ENCODE measurements around the gene ZNF445. TPM values are rescaled to one million over a fixed set of nuclear protein-coding genes. Genes with fewer than 3 reads are reported as not detected.

Gene ZNF445
- total and polyA plus RNA-seq, 9 of the 15 experiments (the other 6 are each of a cell fraction or from before 2014, with no cell fraction given): 1.2 to 26.9 (median 10.6) TPM

DNA sequence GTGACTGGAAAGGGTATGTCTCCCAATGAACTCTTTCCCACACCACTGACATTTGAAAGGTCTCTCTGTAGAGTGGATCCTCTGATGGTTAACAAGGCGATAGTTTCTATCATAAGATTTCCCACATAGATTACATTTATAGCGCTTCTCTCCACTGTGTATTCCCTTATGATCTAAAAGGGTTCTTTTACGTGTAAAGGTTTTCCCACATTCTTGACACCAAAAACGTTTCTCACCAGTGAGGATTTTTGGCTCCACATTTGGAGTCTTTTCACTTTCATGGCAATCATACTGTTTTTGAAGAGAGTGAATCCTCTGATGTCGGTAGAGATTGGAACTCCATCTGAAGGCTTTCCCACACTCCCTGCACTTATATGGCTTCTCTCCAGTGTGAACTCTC lies 30.5 kb downstream of the ZNF445 start:
- TF ChIP-seq ZBTB17 (CRISPR knock-in tag; IDR thresholded peaks at IDR 0.05) (no peak), ZNF445 (CRISPR knock-in tag; IDR thresholded peaks at IDR 0.05; ENCODE audit: low read depth) (peak; percentile 93), CBX5 (IDR thresholded peaks at IDR 0.05; ENCODE audit: borderline replicate concordance, low read depth) (0 out of 2 replicates have a peak, but pooled peaks have one; percentile 15), TEAD4 (IDR thresholded peaks at IDR 0.05; ENCODE audit: low read length) (peak; percentile 15; the same call in 1 of the 2 replicates), TEAD4 (CRISPR knock-in tag; IDR thresholded peaks at IDR 0.05; ENCODE audit: borderline replicate concordance) (no peak), TGIF2 (CRISPR knock-in tag; IDR thresholded peaks at IDR 0.05) (no peak), PCBP2 (IDR thresholded peaks at IDR 0.05; ENCODE audit: low read depth, low read length, poor library complexity, severe bottlenecking) (no peak), MCM7 (IDR thresholded peaks at IDR 0.05) (no peak), ZNF75A (CRISPR knock-in tag; IDR thresholded peaks at IDR 0.05) (peak; percentile 99), TCF7L2 (IDR thresholded peaks at IDR 0.05; ENCODE audit: low read depth, low read length) (no peak), CBX3 (IDR thresholded peaks at IDR 0.05; ENCODE audit: borderline replicate concordance in 1 of 2, low read length in 2 of 2) (peak in 1 of 2 experiments; percentile 78; a peak in 1 of 3 replicates), MAFK (IDR thresholded peaks at IDR 0.05; ENCODE audit: low read length) (no peak)
- TF ChIP-seq, protein P1, sequence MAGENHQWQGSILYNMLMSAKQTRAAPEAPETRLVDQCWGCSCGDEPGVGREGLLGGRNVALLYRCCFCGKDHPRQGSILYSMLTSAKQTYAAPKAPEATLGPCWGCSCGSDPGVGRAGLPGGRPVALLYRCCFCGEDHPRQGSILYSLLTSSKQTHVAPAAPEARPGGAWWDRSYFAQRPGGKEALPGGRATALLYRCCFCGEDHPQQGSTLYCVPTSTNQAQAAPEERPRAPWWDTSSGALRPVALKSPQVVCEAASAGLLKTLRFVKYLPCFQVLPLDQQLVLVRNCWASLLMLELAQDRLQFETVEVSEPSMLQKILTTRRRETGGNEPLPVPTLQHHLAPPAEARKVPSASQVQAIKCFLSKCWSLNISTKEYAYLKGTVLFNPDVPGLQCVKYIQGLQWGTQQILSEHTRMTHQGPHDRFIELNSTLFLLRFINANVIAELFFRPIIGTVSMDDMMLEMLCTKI (IDR thresholded peaks at IDR 0.05; ENCODE audit: partially characterized antibody): no peak
- TF ChIP-seq, protein P2, sequence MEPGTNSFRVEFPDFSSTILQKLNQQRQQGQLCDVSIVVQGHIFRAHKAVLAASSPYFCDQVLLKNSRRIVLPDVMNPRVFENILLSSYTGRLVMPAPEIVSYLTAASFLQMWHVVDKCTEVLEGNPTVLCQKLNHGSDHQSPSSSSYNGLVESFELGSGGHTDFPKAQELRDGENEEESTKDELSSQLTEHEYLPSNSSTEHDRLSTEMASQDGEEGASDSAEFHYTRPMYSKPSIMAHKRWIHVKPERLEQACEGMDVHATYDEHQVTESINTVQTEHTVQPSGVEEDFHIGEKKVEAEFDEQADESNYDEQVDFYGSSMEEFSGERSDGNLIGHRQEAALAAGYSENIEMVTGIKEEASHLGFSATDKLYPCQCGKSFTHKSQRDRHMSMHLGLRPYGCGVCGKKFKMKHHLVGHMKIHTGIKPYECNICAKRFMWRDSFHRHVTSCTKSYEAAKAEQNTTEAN (CRISPR knock-in tag; IDR thresholded peaks at IDR 0.05): no peak
- TF ChIP-seq, protein P3, sequence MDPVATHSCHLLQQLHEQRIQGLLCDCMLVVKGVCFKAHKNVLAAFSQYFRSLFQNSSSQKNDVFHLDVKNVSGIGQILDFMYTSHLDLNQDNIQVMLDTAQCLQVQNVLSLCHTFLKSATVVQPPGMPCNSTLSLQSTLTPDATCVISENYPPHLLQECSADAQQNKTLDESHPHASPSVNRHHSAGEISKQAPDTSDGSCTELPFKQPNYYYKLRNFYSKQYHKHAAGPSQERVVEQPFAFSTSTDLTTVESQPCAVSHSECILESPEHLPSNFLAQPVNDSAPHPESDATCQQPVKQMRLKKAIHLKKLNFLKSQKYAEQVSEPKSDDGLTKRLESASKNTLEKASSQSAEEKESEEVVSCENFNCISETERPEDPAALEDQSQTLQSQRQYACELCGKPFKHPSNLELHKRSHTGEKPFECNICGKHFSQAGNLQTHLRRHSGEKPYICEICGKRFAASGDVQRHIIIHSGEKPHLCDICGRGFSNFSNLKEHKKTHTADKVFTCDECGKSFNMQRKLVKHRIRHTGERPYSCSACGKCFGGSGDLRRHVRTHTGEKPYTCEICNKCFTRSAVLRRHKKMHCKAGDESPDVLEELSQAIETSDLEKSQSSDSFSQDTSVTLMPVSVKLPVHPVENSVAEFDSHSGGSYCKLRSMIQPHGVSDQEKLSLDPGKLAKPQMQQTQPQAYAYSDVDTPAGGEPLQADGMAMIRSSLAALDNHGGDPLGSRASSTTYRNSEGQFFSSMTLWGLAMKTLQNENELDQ (CRISPR knock-in tag; IDR thresholded peaks at IDR 0.05; ENCODE audit: borderline replicate concordance): no peak
- BruUV-seq (replicated peaks): no TSS peak
- DNase-seq (ENCODE audit: extremely low read depth in 1 of 4, low spot score in 3 of 4) (no peak), ATAC-seq (no peak), FAIRE-seq (no peak)
- Histone ChIP-seq H3K79me2 (ENCODE audit: control insufficient read depth, insufficient read depth, low read length) (no peaks in the 10 kb centered on the region), H4K20me1 (replicated peaks; ENCODE audit: control insufficient read depth, insufficient read depth, low read length) (no peaks in the 10 kb centered on the region), H3K9ac (ENCODE audit: insufficient read depth in 1 of 2, low read depth in 2 of 2, low read length in 2 of 2) (no peak overlapping the region), H3K27me3 (ENCODE audit: control insufficient read depth in 2 of 2, insufficient read depth in 2 of 2, low read length in 2 of 2) (no peaks in the 10 kb centered on the region), H3K36me3 (ENCODE audit: control insufficient read depth, insufficient read depth, low read length) (peaks cover 90% of the 10 kb centered on the region), H2AFZ (ENCODE audit: low read depth, low read length) (no peak overlapping the region), H3K4me1 (replicated peaks in 1 of 2; ENCODE audit: control insufficient read depth in 2 of 2, insufficient read depth in 2 of 2, low read length in 2 of 2) (peaks cover 4 to 7% of the 10 kb centered on the region in 2 experiments; a peak in 3 of 5 replicates), H3K9me3 (replicated peaks; ENCODE audit: control insufficient read depth, insufficient read depth, low read depth, low read length) (peaks cover 16% of the 10 kb centered on the region; the same call in 1 of the 2 replicates), H3K4me2 (ENCODE audit: insufficient read depth, low read length) (no peak overlapping the region), H3K27ac (ENCODE audit: extremely low read depth, low read depth, low read length) (no peak overlapping the region), H3K9me1 (ENCODE audit: control insufficient read depth, insufficient read depth, low read length) (no peaks in the 10 kb centered on the region), H3K4me3 (no peak overlapping the region)
- 82% methylated on average over 5 of the region's 5 CpGs for WGBS (ENCODE audit: insufficient coverage, low coverage, missing lambda C conversion rate)
- ChIA-PET CTCF (ENCODE audit: low intra/inter-chr PET ratio) (no interaction called here), POLR2A (no interaction called here)
- in situ Hi-C loops (cut with MboI) (no loop called here), intact Hi-C loops (cut with micrococcal nuclease) (no loop called here)

All from K562 (cell line).